SU-DHL-6 (cell line): Measurements from ENCODE around the gene CRYBG2.

Experiments used
- CTCF ChIP-seq: fragments of 200-600 bp; sonication (generic); IDR thresholded peaks from one replicate; pipeline ENCODE4 v1.5.1; 2017; ENCODE audit warnings: antibody characterized with exemption, mild to moderate bottlenecking, low read length, moderate library complexity; ENCODE audit not compliant: insufficient read depth, poor library complexity, severe bottlenecking
- EZH2phosphoT487 ChIP-seq: fragments of 200-600 bp; sonication (generic), shearing (Covaris generic); conservative IDR thresholded peaks from 2 replicates; pipeline ENCODE4 v1.6.1; 2018; ENCODE audit warnings: mild to moderate bottlenecking, antibody characterized with exemption, low read length, moderate library complexity, mixed read lengths

- TF ChIP-seq CTCF (peak; percentile 52), EZH2phosphoT487 (no peak)
Measured at GRCh38 chr1:26285366-26286063, 68.4 kb downstream of the CRYBG2 start.
